Brain microvascular endothelial cell (primary cell): Measurements from ENCODE around the gene MAGEB1.

Experiments used
- DNase-seq: peaks from one replicate; pipeline ENCODE4 v3.0.0-alpha.2; 2020
- H3K27ac ChIP-seq: fragments of 250-450 bp; sonication (Bioruptor Pico); 2 replicates; pipeline ENCODE4 v1.5.1; 2020; ENCODE audit warnings: mild to moderate bottlenecking, moderate library complexity
- H3K27me3 ChIP-seq: fragments of 250-450 bp; sonication (Bioruptor Pico); replicated peaks from 2 replicates; pipeline ENCODE4 v1.5.1; 2020; ENCODE audit warnings: mild to moderate bottlenecking
- H3K36me3 ChIP-seq: fragments of 250-450 bp; sonication (Bioruptor Pico); replicated peaks from 2 replicates; pipeline ENCODE4 v1.5.1; 2020; ENCODE audit warnings: mild to moderate bottlenecking
- H3K4me3 ChIP-seq: 2 replicates; pipeline ENCODE4 v1.5.1; 2011; ENCODE audit warnings: low read depth, mild to moderate bottlenecking, control low read depth, low read length, moderate library complexity
- CTCF ChIP-seq: IDR thresholded peaks from 2 replicates; pipeline ENCODE4 v1.5.1; 2011; ENCODE audit warnings: low read depth, mild to moderate bottlenecking, moderate library complexity, low read length, control low read depth, inconsistent platforms; ENCODE audit errors: missing control alignments
- in situ Hi-C: cut with HindIII; loops from 2 replicates; pipeline ENCODE4 v1.10.0; 2017; ENCODE audit warnings: low sequenced_read_pairs, low pct_ligation_motif_present

MAGEB1 gene

DNA sequence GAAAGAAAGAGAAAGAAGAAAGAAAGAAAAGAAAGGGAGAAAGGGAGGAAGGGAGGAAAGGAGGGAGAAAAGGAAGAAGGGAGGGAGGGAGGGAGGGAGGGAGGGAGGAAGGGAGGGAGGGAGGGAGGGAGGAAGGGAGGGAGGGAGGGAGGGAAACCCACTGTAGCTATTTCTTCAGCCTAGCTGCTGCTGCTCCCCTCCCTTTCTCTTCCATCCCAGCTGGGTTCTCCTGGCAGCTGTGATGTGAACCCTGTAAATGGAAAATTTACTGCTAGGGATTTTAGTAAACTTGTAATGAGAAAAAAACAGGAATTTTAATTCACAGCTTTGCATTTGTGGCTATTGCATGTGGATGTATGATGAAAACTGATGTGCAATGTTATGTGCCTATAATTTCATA lies 54.3 kb downstream of the MAGEB1 start:
- Histone ChIP-seq H3K36me3 (no peaks in the 10 kb centered on the region), H3K27me3 (no peaks in the 10 kb centered on the region), H3K4me3 (no peak overlapping the region), H3K27ac (no peak overlapping the region)
- DNase-seq = no peak
- TF ChIP-seq CTCF = no peak
- in situ Hi-C loops = no loop called here
